ENCODE data around the gene PRICKLE4. TPM values are rescaled to one million over a fixed set of nuclear protein-coding genes. Genes with fewer than 3 reads are reported as not detected.

The PRICKLE4 gene
- total and polyA plus RNA-seq, 8 donors = 1.9 to 77.0 (median 8.4) TPM; not detected in 1

GRCh38 chr6:41818271-41819054 is 37.9 kb downstream of the PRICKLE4 start:
- DNase-seq = no peak
- H3K27ac ChIP-seq = no peak overlapping the region
- no peaks in the 10 kb centered on the region for H3K4me1 ChIP-seq
- intact Hi-C loops (cut with DNase I; ENCODE audit: low total_unique reads) = no loop called here
- no peaks in the 10 kb centered on the region for H3K9me3 ChIP-seq
- no peak overlapping the region for H3K4me3 ChIP-seq
- WGBS, 5 donors = 79 to 93% (median 82%) methylated on average over 4 of the region's 4 CpGs
- TF ChIP-seq CTCF (IDR thresholded peaks at IDR 0.05) (no peak), EP300 (IDR thresholded peaks at IDR 0.05) (no peak), POLR2AphosphoS5 (IDR thresholded peaks at IDR 0.05) (no peak), POLR2A (IDR thresholded peaks at IDR 0.05) (no peak)
- peaks cover 0 to 5% (median 0%) of the 10 kb centered on the region in 4 donors for H3K36me3 ChIP-seq
- H3K27me3 ChIP-seq = no peaks in the 10 kb centered on the region

GRCh38 chr6:41821266-41821665 is 40.7 kb downstream of the PRICKLE4 start:
- Histone ChIP-seq H3K27ac (no peak overlapping the region), H3K27me3 (no peaks in the 10 kb centered on the region), H3K9me3 (no peaks in the 10 kb centered on the region), H3K36me3 (peaks cover 0 to 5% (median 0%) of the 10 kb centered on the region in 4 donors), H3K4me3 (no peak overlapping the region), H3K4me1 (peaks cover 0 to 6% (median 3%) of the 10 kb centered on the region in 4 donors)
- intact Hi-C loops (cut with DNase I; ENCODE audit: low total_unique reads) = no loop called here
- no peak for DNase-seq
- WGBS, 5 donors = 81 to 91% (median 90%) methylated on average over 3 to 4 of the region's 4 CpGs
- no peak for TF ChIP-seq EP300 (IDR thresholded peaks at IDR 0.05)
- TF ChIP-seq POLR2AphosphoS5 (IDR thresholded peaks at IDR 0.05) = no peak
- TF ChIP-seq POLR2A (IDR thresholded peaks at IDR 0.05) = no peak
- no peak for TF ChIP-seq CTCF (IDR thresholded peaks at IDR 0.05)

GRCh38 chr6:41822021-41822420 is 41.4 kb downstream of the PRICKLE4 start:
- Histone ChIP-seq H3K36me3 (peaks cover 0 to 5% (median 0%) of the 10 kb centered on the region in 4 donors), H3K27ac (no peak overlapping the region), H3K9me3 (no peaks in the 10 kb centered on the region), H3K27me3 (no peaks in the 10 kb centered on the region), H3K4me3 (no peak overlapping the region), H3K4me1 (peaks cover 0 to 6% (median 3%) of the 10 kb centered on the region in 4 donors)
- 94 to 100% (median 100%) methylated on average over 1 of the region's 1 CpG for WGBS, 5 donors
- TF ChIP-seq EP300 (IDR thresholded peaks at IDR 0.05) = no peak
- no peak for TF ChIP-seq POLR2AphosphoS5 (IDR thresholded peaks at IDR 0.05)
- no peak for TF ChIP-seq CTCF (IDR thresholded peaks at IDR 0.05)
- no peak for TF ChIP-seq POLR2A (IDR thresholded peaks at IDR 0.05)
- intact Hi-C loops (cut with DNase I; ENCODE audit: low total_unique reads) = no loop called here
- no peak for DNase-seq

- Histone ChIP-seq H3K9me3 (no peaks in the 10 kb centered on the region), H3K27me3 (no peaks in the 10 kb centered on the region), H3K4me3 (no peak overlapping the region), H3K27ac (no peak overlapping the region), H3K4me1 (peaks cover 0 to 6% (median 3%) of the 10 kb centered on the region in 4 donors), H3K36me3 (peaks cover 0 to 5% (median 0%) of the 10 kb centered on the region in 4 donors)
- WGBS, 5 donors = 100% methylated on average over 1 of the region's 1 CpG
- intact Hi-C loops (cut with DNase I; ENCODE audit: low total_unique reads) = no loop called here
- no peak for TF ChIP-seq EP300 (IDR thresholded peaks at IDR 0.05)
- TF ChIP-seq POLR2A (IDR thresholded peaks at IDR 0.05) = no peak
- no peak for TF ChIP-seq CTCF (IDR thresholded peaks at IDR 0.05)
- no peak for TF ChIP-seq POLR2AphosphoS5 (IDR thresholded peaks at IDR 0.05)
- no peak for DNase-seq
These were observed 42.6 kb downstream of the PRICKLE4 start for GRCh38 chr6:41823178-41823577.
